ENCODE results near the gene ARHGAP6.
"Not testable (repeated sequence)": the region's sequence is repeated elsewhere in the genome, so short reads cannot be mapped to it uniquely, and the experiment has no call there.

ARHGAP6 gene

GRCh38 chrX:11363069-11363594 lies 302.6 kb downstream of the ARHGAP6 start:
- Histone ChIP-seq H3K27me3 (ENCODE audit: low read depth, low read length) (no peaks in the 10 kb centered on the region), H3K9me3 (ENCODE audit: control insufficient read depth in 1 of 2, low read length in 2 of 2) (no peaks in the 10 kb centered on the region), H3K27ac (ENCODE audit: low read length) (no peak overlapping the region)

DNA sequence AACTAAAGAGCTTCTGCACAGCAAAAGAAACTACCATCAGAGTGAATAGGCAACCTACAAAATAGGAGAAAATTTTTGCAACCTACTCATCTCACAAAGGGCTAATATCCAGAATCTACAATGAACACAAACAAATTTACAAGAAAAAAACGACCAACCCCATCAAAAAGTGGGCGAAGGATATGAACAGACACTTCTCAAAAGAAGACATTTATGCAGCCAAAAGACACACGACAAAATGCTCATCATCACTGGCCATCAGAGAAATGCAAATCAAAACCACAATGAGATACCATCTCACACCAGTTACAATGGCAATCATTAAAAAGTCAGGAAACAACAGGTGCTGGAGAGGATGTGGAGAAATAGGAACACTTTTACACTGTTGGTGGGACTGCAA lies 304.1 kb downstream of the ARHGAP6 start:
- H3K4me3 ChIP-seq (ENCODE audit: low read depth in 1 of 2, low read length in 2 of 2); H3K27me3 ChIP-seq (ENCODE audit: low read depth, low read length); H3K36me3 ChIP-seq (ENCODE audit: control insufficient read depth in 1 of 2, insufficient read depth in 2 of 2, low read length in 2 of 2); H3K27ac ChIP-seq (ENCODE audit: low read length); H3K9me3 ChIP-seq (ENCODE audit: control insufficient read depth in 1 of 2, low read length in 2 of 2); H3K4me1 ChIP-seq (ENCODE audit: control insufficient read depth in 1 of 2, insufficient read depth in 2 of 2, low read length in 2 of 2): not testable (repeated sequence)

More at GRCh38 chrX:11363069-11363594, 302.6 kb downstream of the ARHGAP6 start:
- no peak overlapping the region for H3K4me3 ChIP-seq (ENCODE audit: low read depth in 1 of 2, low read length in 2 of 2)
- no peaks in the 10 kb centered on the region for H3K36me3 ChIP-seq (ENCODE audit: control insufficient read depth in 1 of 2, insufficient read depth in 2 of 2, low read length in 2 of 2)
- no peaks in the 10 kb centered on the region for H3K4me1 ChIP-seq (ENCODE audit: control insufficient read depth in 1 of 2, insufficient read depth in 2 of 2, low read length in 2 of 2)

- not testable (repeated sequence) for H3K27me3 ChIP-seq (ENCODE audit: low read depth, low read length); H3K36me3 ChIP-seq (ENCODE audit: control insufficient read depth in 1 of 2, insufficient read depth in 2 of 2, low read length in 2 of 2); H3K9me3 ChIP-seq (ENCODE audit: control insufficient read depth in 1 of 2, low read length in 2 of 2); H3K4me3 ChIP-seq (ENCODE audit: low read depth in 1 of 2, low read length in 2 of 2); H3K4me1 ChIP-seq (ENCODE audit: control insufficient read depth in 1 of 2, insufficient read depth in 2 of 2, low read length in 2 of 2); H3K27ac ChIP-seq (ENCODE audit: low read length)
These were observed 309.8 kb downstream of the ARHGAP6 start for GRCh38 chrX:11355944-11356343.

- Histone ChIP-seq H3K4me3 (ENCODE audit: low read depth in 1 of 2, low read length in 2 of 2) (no peak overlapping the region), H3K4me1 (ENCODE audit: control insufficient read depth in 1 of 2, insufficient read depth in 2 of 2, low read length in 2 of 2) (no peaks in the 10 kb centered on the region), H3K36me3 (ENCODE audit: control insufficient read depth in 1 of 2, insufficient read depth in 2 of 2, low read length in 2 of 2) (no peaks in the 10 kb centered on the region), H3K27ac (ENCODE audit: low read length) (no peak overlapping the region), H3K27me3 (ENCODE audit: low read depth, low read length) (no peaks in the 10 kb centered on the region), H3K9me3 (ENCODE audit: control insufficient read depth in 1 of 2, low read length in 2 of 2) (no peaks in the 10 kb centered on the region)
These were observed 310.3 kb downstream of the ARHGAP6 start for GRCh38 chrX:11355259-11355909.

DNA sequence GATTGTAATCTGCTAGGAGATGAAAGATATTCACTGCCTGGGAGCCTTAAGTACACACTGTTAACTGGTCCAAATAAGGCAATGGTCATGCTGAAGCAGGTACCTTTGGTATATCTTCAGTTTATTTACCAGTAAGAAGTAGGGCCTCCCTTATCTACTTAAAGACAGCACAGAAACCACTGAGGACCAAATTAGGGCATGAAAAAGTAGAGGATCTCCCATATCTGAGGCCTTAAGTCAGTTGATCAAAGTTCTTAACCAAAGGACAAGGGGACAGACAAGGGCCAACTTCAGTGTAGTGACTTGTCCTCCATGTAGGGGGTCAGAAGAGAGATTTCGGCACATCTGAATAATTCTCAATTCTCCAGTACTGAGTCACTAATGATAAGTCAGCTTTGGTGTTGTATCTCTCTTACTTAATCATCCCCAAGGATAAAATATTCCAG lies 313.4 kb downstream of the ARHGAP6 start:
- peak overlapping the region; percentile 83 for H3K27ac ChIP-seq (ENCODE audit: low read length)
- no peaks in the 10 kb centered on the region for H3K27me3 ChIP-seq (ENCODE audit: low read depth, low read length)
- H3K4me3 ChIP-seq (ENCODE audit: low read depth in 1 of 2, low read length in 2 of 2) = no peak overlapping the region
- H3K36me3 ChIP-seq (ENCODE audit: control insufficient read depth in 1 of 2, insufficient read depth in 2 of 2, low read length in 2 of 2) = no peaks in the 10 kb centered on the region
- H3K9me3 ChIP-seq (ENCODE audit: control insufficient read depth in 1 of 2, low read length in 2 of 2) = no peaks in the 10 kb centered on the region
- no peaks in the 10 kb centered on the region for H3K4me1 ChIP-seq (ENCODE audit: control insufficient read depth in 1 of 2, insufficient read depth in 2 of 2, low read length in 2 of 2)

GRCh38 chrX:11351375-11352295 lies 314.1 kb downstream of the ARHGAP6 start:
- Histone ChIP-seq H3K27me3 (ENCODE audit: low read depth, low read length) (no peaks in the 10 kb centered on the region), H3K4me1 (ENCODE audit: control insufficient read depth in 1 of 2, insufficient read depth in 2 of 2, low read length in 2 of 2) (no peaks in the 10 kb centered on the region), H3K27ac (ENCODE audit: low read length) (peak overlapping the region; percentile 83), H3K9me3 (ENCODE audit: control insufficient read depth in 1 of 2, low read length in 2 of 2) (no peaks in the 10 kb centered on the region), H3K4me3 (ENCODE audit: low read depth in 1 of 2, low read length in 2 of 2) (peak overlapping the region in 1 of 2 donors; percentile 19), H3K36me3 (ENCODE audit: control insufficient read depth in 1 of 2, insufficient read depth in 2 of 2, low read length in 2 of 2) (no peaks in the 10 kb centered on the region)

DNA sequence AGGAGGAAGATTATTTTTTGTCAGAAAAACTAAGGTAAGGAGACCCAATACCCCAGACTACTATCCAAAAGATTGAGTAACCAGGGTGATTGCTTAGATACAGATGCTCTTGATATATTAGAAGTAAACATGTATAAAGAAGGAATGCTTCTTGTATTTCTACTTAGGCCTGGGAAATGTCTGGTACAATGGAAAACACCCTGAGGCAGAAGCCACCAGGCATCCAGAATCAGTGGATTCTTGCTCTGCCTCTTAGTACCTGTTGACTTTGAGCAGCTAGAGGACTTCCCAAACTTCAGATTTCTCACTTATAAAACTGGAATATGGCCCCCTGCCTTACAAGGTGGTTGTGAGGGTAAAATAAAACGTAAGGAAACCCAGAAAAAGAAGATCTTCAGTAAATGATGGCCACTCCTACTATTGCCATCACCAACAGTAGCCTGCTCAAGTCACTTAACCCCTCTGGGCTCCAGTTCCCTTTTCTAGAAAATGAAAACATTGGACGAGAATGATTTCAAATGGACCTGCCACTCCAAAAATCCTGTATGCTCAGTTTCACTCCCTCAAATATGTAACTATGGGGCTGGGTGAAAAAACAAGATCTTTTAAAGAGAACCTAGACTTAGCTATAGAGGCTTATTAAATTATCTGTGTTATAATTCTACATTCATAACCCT lies 315.9 kb downstream of the ARHGAP6 start:
- Histone ChIP-seq H3K9me3 (ENCODE audit: control insufficient read depth in 1 of 2, low read length in 2 of 2) (no peaks in the 10 kb centered on the region), H3K4me3 (ENCODE audit: low read depth in 1 of 2, low read length in 2 of 2) (peak overlapping the region in 1 of 2 donors; percentile 14), H3K27ac (ENCODE audit: low read length) (peak overlapping the region; percentile 35), H3K4me1 (ENCODE audit: control insufficient read depth in 1 of 2, insufficient read depth in 2 of 2, low read length in 2 of 2) (no peaks in the 10 kb centered on the region), H3K27me3 (ENCODE audit: low read depth, low read length) (no peaks in the 10 kb centered on the region), H3K36me3 (ENCODE audit: control insufficient read depth in 1 of 2, insufficient read depth in 2 of 2, low read length in 2 of 2) (no peaks in the 10 kb centered on the region)

DNA sequence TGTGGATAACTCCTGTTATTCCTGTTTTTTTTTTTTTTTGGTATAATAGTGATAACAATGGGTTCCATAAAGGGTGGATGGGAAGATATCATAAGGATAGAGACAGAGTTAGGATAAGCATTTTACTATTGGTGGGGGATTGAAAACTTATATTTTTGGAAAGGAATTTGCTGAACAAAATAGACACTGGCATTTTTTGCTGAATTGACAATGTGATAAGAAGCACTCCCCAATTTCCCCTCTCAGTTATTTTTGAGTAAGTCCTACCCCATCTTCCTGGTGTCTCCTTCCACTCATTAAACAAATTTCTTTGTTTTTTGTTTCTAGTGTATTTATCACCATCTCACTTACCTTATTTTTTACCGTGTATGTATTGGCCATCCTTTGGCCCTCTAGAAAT lies 316.7 kb downstream of the ARHGAP6 start:
- H3K9me3 ChIP-seq (ENCODE audit: control insufficient read depth in 1 of 2, low read length in 2 of 2) = no peaks in the 10 kb centered on the region
- no peaks in the 10 kb centered on the region for H3K4me1 ChIP-seq (ENCODE audit: control insufficient read depth in 1 of 2, insufficient read depth in 2 of 2, low read length in 2 of 2)
- H3K27ac ChIP-seq (ENCODE audit: low read length) = no peak overlapping the region
- no peak overlapping the region for H3K4me3 ChIP-seq (ENCODE audit: low read depth in 1 of 2, low read length in 2 of 2)
- H3K36me3 ChIP-seq (ENCODE audit: control insufficient read depth in 1 of 2, insufficient read depth in 2 of 2, low read length in 2 of 2) = no peaks in the 10 kb centered on the region
- no peaks in the 10 kb centered on the region for H3K27me3 ChIP-seq (ENCODE audit: low read depth, low read length)

DNA sequence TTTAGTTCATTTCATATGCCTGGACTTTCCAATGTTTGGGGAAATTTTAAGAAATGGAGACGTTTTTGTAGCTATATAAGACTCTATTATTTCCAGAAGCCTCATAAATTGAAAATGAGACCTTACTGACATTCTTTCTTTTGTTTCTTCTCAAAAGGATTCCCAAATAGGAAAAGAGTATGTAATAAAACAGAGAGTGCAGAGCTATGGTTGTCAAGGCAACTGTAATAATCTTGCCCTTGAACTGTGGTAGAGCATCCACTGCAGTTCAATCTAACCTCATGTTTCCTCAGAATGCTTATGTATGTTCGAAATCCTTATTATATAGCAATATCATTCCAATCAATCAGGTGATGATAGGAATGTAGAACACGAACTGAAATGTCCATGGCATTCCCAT lies 318.4 kb downstream of the ARHGAP6 start:
- H3K4me1 ChIP-seq (ENCODE audit: control insufficient read depth in 1 of 2, insufficient read depth in 2 of 2, low read length in 2 of 2) = no peaks in the 10 kb centered on the region
- H3K4me3 ChIP-seq (ENCODE audit: low read depth in 1 of 2, low read length in 2 of 2) = no peak overlapping the region
- H3K9me3 ChIP-seq (ENCODE audit: control insufficient read depth in 1 of 2, low read length in 2 of 2) = no peaks in the 10 kb centered on the region
- no peaks in the 10 kb centered on the region for H3K27me3 ChIP-seq (ENCODE audit: low read depth, low read length)
- H3K27ac ChIP-seq (ENCODE audit: low read length) = no peak overlapping the region
- H3K36me3 ChIP-seq (ENCODE audit: control insufficient read depth in 1 of 2, insufficient read depth in 2 of 2, low read length in 2 of 2) = no peaks in the 10 kb centered on the region

GRCh38 chrX:11346121-11346682 lies 319.5 kb downstream of the ARHGAP6 start:
- no peak overlapping the region for H3K4me3 ChIP-seq (ENCODE audit: low read depth in 1 of 2, low read length in 2 of 2)
- H3K9me3 ChIP-seq (ENCODE audit: control insufficient read depth in 1 of 2, low read length in 2 of 2) = no peaks in the 10 kb centered on the region
- no peaks in the 10 kb centered on the region for H3K36me3 ChIP-seq (ENCODE audit: control insufficient read depth in 1 of 2, insufficient read depth in 2 of 2, low read length in 2 of 2)
- H3K27me3 ChIP-seq (ENCODE audit: low read depth, low read length) = no peaks in the 10 kb centered on the region
- H3K27ac ChIP-seq (ENCODE audit: low read length) = no peak overlapping the region
- no peaks in the 10 kb centered on the region for H3K4me1 ChIP-seq (ENCODE audit: control insufficient read depth in 1 of 2, insufficient read depth in 2 of 2, low read length in 2 of 2)

- no peaks in the 10 kb centered on the region for H3K27me3 ChIP-seq (ENCODE audit: low read depth, low read length)
These were observed 323.0 kb downstream of the ARHGAP6 start for GRCh38 chrX:11342673-11343072.

More at GRCh38 chrX:11342673-11343072, 323.0 kb downstream of the ARHGAP6 start:
- Histone ChIP-seq H3K27ac (ENCODE audit: low read length) (peak overlapping the region; percentile 83), H3K9me3 (ENCODE audit: control insufficient read depth in 1 of 2, low read length in 2 of 2) (no peaks in the 10 kb centered on the region), H3K4me1 (ENCODE audit: control insufficient read depth in 1 of 2, insufficient read depth in 2 of 2, low read length in 2 of 2) (no peaks in the 10 kb centered on the region), H3K4me3 (ENCODE audit: low read depth in 1 of 2, low read length in 2 of 2) (no peak overlapping the region), H3K36me3 (ENCODE audit: control insufficient read depth in 1 of 2, insufficient read depth in 2 of 2, low read length in 2 of 2) (no peaks in the 10 kb centered on the region)
